HEK293 (cell line): ENCODE measurements around the gene ASB6.
A peak's percentile ranks its signal among the peaks of the same experiment; 100 is the strongest.

Source experiments
- BCL11A ChIP-seq: fragments of 450-650 bp; formaldehyde crosslinking; IDR thresholded peaks from 2 replicates; pipeline ENCODE4 v1.5.1; 2016; ENCODE audit warnings: low read depth, missing biosample characterization, missing genetic modification characterization
- EGR2 ChIP-seq: fragments of 450-650 bp; formaldehyde crosslinking; IDR thresholded peaks from 2 replicates; pipeline ENCODE4 v1.5.1; 2016; ENCODE audit warnings: low read depth, missing biosample characterization, missing genetic modification characterization
- GLI2 ChIP-seq: fragments of 450-650 bp; formaldehyde crosslinking; IDR thresholded peaks from 2 replicates; pipeline ENCODE4; 2017; ENCODE audit warnings: missing biosample characterization, missing genetic modification characterization, low read depth, borderline replicate concordance
- IKZF3 ChIP-seq: fragments of 450-650 bp; IDR thresholded peaks from 2 replicates; pipeline ENCODE4 v1.5.0; 2018; ENCODE audit warnings: missing biosample characterization, mild to moderate bottlenecking, missing genetic modification characterization, moderate library complexity
- SP3 ChIP-seq: fragments of 450-650 bp; formaldehyde crosslinking; IDR thresholded peaks from 2 replicates; pipeline ENCODE4 v1.5.1; 2016; ENCODE audit warnings: missing biosample characterization, missing genetic modification characterization
- TRIM28 ChIP-seq: IDR thresholded peaks from 2 replicates; pipeline ENCODE4 v1.6.1; 2011; ENCODE audit warnings: low read length, control low read depth, borderline replicate concordance
- ZNF121 ChIP-seq: fragments of 450-650 bp; formaldehyde crosslinking; IDR thresholded peaks from 2 replicates; pipeline ENCODE4 v1.5.1; 2016; ENCODE audit warnings: missing biosample characterization, missing genetic modification characterization
- ZNF211 ChIP-seq: fragments of 450-650 bp; formaldehyde crosslinking; IDR thresholded peaks from 2 replicates; pipeline ENCODE4 v1.5.1; 2016; ENCODE audit warnings: low read depth, missing biosample characterization, missing genetic modification characterization
- ZNF221 ChIP-seq: fragments of 450-650 bp; formaldehyde crosslinking; IDR thresholded peaks from 2 replicates; pipeline ENCODE4 v1.5.1; 2017; ENCODE audit warnings: missing biosample characterization, missing genetic modification characterization, borderline replicate concordance
- ZNF311 ChIP-seq: fragments of 450-650 bp; formaldehyde crosslinking; IDR thresholded peaks from 2 replicates; pipeline ENCODE4 v1.5.1; 2017; ENCODE audit warnings: missing biosample characterization, missing genetic modification characterization, borderline replicate concordance
- ZNF324 ChIP-seq: fragments of 450-650 bp; formaldehyde crosslinking; IDR thresholded peaks from 2 replicates; pipeline ENCODE4 v1.5.1; 2016; ENCODE audit warnings: missing biosample characterization, missing genetic modification characterization
- ZNF394 ChIP-seq: fragments of 450-650 bp; formaldehyde crosslinking; IDR thresholded peaks from 2 replicates; pipeline ENCODE4 v1.5.1; 2016; ENCODE audit warnings: missing biosample characterization, missing genetic modification characterization, mild to moderate bottlenecking, moderate library complexity, borderline replicate concordance
- ZNF423 ChIP-seq: fragments of 450-650 bp; formaldehyde crosslinking; IDR thresholded peaks from 2 replicates; pipeline ENCODE4 v1.5.1; 2016; ENCODE audit warnings: missing biosample characterization, missing genetic modification characterization
- ZNF561 ChIP-seq: fragments of 450-650 bp; IDR thresholded peaks from 2 replicates; pipeline ENCODE4 v1.5.1; 2018; ENCODE audit warnings: missing biosample characterization, missing genetic modification characterization, borderline replicate concordance
- ZNF747 ChIP-seq: fragments of 450-650 bp; formaldehyde crosslinking; IDR thresholded peaks from 2 replicates; pipeline ENCODE4 v1.5.1; 2016; ENCODE audit warnings: missing biosample characterization, missing genetic modification characterization
- TF ChIP-seq, protein P1 (sequence below): fragments of 450-650 bp; formaldehyde crosslinking; IDR thresholded peaks from 2 replicates; pipeline ENCODE4 v1.5.0; 2017; ENCODE audit warnings: missing biosample characterization, missing genetic modification characterization, borderline replicate concordance
- TF ChIP-seq, protein P2 (sequence below): fragments of 450-650 bp; formaldehyde crosslinking; IDR thresholded peaks from 2 replicates; pipeline ENCODE4 v1.5.1; 2016; ENCODE audit warnings: missing biosample characterization, missing genetic modification characterization
- TF ChIP-seq, protein P3 (sequence below): fragments of 450-650 bp; formaldehyde crosslinking; IDR thresholded peaks from 2 replicates; pipeline ENCODE4 v1.5.1; 2017; ENCODE audit warnings: missing biosample characterization, mild to moderate bottlenecking, missing genetic modification characterization, moderate library complexity
- TF ChIP-seq, protein P4 (sequence below): fragments of 450-650 bp; formaldehyde crosslinking; IDR thresholded peaks from 2 replicates; pipeline ENCODE4 v1.5.1; 2016; ENCODE audit warnings: missing biosample characterization, missing genetic modification characterization
- TF ChIP-seq, protein P5 (sequence below): fragments of 450-650 bp; formaldehyde crosslinking; IDR thresholded peaks from 2 replicates; pipeline ENCODE4 v1.5.1; 2016; ENCODE audit warnings: missing biosample characterization, missing genetic modification characterization
- TF ChIP-seq, protein P6 (sequence below): IDR thresholded peaks from 2 replicates; pipeline ENCODE4 v1.6.1; 2011; ENCODE audit warnings: mild to moderate bottlenecking, low read depth, low read length, borderline replicate concordance
- TF ChIP-seq, protein P7 (sequence below): fragments of 450-650 bp; formaldehyde crosslinking; IDR thresholded peaks from 2 replicates; pipeline ENCODE4 v1.5.1; 2016; ENCODE audit warnings: missing biosample characterization, missing genetic modification characterization
- TF ChIP-seq, protein P8 (sequence below): fragments of 450-650 bp; formaldehyde crosslinking; IDR thresholded peaks from 2 replicates; pipeline ENCODE4 v1.5.1; 2016; ENCODE audit warnings: missing biosample characterization, missing genetic modification characterization

ASB6 gene

DNA sequence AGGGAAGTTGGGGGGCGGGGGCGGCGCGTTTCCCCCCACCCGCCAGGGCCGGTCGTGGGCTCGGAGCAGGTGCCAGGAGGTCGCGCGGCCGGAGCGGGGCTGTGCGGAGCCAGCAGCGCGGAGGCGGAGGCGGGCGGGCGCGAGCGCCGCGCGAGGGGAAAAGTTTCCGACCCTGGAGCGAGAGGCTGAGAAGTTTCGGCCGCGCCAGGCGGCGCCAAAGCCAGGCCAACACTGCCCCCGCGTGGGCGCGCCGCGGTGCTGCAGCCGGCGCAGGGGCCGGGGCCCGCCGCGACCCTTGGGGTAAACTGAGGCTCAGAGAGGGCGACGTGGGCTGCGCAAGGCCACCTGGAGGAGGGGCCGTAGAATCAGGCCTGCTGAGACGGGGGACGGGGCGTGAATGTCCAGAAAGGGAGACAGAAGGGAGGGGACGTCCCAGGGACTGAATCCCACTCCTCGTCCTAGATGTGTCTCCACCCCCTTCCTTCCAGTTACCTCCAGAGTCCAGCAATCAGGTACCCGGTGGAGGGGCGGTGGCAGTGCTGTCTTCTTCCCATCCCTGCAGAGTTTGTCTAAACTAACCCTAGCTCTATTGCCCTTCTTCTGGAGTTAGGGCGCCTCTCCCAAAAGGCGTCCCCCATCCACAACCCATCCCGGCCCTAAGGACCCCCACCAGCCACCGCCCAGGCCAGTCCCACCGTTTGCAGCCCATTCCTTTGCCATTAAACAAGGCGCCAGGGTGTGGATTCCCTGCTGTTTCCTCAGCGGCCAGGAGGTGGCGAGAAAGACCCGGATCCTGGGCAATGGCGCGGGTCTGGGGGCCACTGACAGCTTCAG lies 31.3 kb downstream of the ASB6 start (continued):
- TF ChIP-seq ZNF394 (tag by site-specific recombination) (no peak), ZNF311 (tag by site-specific recombination) (no peak), TRIM28 (no peak), IKZF3 (peak; percentile 55), EGR2 (tag by site-specific recombination) (no peak), ZNF747 (no peak), SP3 (no peak; the same call in 1 of the 2 replicates), BCL11A (tag by site-specific recombination) (no peak), ZNF211 (tag by site-specific recombination) (no peak), ZNF221 (tag by site-specific recombination) (no peak), ZNF121 (tag by site-specific recombination) (no peak), GLI2 (tag by site-specific recombination) (no peak), ZNF324 (tag by site-specific recombination) (no peak; the same call in 1 of the 2 replicates), ZNF561 (tag by site-specific recombination) (peak; percentile 74; the same call in 1 of the 2 replicates), ZNF423 (tag by site-specific recombination) (no peak)
- TF ChIP-seq, protein P1, sequence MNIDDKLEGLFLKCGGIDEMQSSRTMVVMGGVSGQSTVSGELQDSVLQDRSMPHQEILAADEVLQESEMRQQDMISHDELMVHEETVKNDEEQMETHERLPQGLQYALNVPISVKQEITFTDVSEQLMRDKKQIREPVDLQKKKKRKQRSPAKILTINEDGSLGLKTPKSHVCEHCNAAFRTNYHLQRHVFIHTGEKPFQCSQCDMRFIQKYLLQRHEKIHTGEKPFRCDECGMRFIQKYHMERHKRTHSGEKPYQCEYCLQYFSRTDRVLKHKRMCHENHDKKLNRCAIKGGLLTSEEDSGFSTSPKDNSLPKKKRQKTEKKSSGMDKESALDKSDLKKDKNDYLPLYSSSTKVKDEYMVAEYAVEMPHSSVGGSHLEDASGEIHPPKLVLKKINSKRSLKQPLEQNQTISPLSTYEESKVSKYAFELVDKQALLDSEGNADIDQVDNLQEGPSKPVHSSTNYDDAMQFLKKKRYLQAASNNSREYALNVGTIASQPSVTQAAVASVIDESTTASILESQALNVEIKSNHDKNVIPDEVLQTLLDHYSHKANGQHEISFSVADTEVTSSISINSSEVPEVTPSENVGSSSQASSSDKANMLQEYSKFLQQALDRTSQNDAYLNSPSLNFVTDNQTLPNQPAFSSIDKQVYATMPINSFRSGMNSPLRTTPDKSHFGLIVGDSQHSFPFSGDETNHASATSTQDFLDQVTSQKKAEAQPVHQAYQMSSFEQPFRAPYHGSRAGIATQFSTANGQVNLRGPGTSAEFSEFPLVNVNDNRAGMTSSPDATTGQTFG (tag by site-specific recombination), result no peak
- TF ChIP-seq, protein P2, sequence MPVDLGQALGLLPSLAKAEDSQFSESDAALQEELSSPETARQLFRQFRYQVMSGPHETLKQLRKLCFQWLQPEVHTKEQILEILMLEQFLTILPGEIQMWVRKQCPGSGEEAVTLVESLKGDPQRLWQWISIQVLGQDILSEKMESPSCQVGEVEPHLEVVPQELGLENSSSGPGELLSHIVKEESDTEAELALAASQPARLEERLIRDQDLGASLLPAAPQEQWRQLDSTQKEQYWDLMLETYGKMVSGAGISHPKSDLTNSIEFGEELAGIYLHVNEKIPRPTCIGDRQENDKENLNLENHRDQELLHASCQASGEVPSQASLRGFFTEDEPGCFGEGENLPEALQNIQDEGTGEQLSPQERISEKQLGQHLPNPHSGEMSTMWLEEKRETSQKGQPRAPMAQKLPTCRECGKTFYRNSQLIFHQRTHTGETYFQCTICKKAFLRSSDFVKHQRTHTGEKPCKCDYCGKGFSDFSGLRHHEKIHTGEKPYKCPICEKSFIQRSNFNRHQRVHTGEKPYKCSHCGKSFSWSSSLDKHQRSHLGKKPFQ (tag by site-specific recombination), result no peak
- TF ChIP-seq, protein P3, sequence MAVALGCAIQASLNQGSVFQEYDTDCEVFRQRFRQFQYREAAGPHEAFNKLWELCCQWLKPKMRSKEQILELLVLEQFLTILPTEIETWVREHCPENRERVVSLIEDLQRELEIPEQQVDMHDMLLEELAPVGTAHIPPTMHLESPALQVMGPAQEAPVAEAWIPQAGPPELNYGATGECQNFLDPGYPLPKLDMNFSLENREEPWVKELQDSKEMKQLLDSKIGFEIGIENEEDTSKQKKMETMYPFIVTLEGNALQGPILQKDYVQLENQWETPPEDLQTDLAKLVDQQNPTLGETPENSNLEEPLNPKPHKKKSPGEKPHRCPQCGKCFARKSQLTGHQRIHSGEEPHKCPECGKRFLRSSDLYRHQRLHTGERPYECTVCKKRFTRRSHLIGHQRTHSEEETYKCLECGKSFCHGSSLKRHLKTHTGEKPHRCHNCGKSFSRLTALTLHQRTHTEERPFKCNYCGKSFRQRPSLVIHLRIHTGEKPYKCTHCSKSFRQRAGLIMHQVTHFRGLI (tag by site-specific recombination), result no peak
- TF ChIP-seq, protein P4, sequence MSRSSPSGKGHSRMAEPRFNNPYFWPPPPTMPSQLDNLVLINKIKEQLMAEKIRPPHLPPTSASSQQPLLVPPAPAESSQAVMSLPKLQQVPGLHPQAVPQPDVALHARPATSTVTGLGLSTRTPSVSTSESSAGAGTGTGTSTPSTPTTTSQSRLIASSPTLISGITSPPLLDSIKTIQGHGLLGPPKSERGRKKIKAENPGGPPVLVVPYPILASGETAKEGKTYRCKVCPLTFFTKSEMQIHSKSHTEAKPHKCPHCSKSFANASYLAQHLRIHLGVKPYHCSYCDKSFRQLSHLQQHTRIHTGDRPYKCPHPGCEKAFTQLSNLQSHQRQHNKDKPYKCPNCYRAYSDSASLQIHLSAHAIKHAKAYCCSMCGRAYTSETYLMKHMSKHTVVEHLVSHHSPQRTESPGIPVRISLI (tag by site-specific recombination), result no peak
- TF ChIP-seq, protein P5, sequence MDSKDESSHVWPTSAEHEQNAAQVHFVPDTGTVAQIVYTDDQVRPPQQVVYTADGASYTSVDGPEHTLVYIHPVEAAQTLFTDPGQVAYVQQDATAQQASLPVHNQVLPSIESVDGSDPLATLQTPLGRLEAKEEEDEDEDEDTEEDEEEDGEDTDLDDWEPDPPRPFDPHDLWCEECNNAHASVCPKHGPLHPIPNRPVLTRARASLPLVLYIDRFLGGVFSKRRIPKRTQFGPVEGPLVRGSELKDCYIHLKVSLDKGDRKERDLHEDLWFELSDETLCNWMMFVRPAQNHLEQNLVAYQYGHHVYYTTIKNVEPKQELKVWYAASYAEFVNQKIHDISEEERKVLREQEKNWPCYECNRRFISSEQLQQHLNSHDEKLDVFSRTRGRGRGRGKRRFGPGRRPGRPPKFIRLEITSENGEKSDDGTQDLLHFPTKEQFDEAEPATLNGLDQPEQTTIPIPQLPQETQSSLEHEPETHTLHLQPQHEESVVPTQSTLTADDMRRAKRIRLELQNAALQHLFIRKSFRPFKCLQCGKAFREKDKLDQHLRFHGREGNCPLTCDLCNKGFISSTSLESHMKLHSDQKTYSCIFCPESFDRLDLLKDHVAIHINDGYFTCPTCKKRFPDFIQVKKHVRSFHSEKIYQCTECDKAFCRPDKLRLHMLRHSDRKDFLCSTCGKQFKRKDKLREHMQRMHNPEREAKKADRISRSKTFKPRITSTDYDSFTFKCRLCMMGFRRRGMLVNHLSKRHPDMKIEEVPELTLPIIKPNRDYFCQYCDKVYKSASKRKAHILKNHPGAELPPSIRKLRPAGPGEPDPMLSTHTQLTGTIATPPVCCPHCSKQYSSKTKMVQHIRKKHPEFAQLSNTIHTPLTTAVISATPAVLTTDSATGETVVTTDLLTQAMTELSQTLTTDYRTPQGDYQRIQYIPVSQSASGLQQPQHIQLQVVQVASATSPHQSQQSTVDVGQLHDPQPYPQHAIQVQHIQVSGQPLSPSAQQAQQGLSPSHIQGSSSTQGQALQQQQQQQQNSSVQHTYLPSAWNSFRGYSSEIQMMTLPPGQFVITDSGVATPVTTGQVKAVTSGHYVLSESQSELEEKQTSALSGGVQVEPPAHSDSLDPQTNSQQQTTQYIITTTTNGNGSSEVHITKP, result peak; percentile 50; the same call in 1 of the 2 replicates
- TF ChIP-seq, protein P6, sequence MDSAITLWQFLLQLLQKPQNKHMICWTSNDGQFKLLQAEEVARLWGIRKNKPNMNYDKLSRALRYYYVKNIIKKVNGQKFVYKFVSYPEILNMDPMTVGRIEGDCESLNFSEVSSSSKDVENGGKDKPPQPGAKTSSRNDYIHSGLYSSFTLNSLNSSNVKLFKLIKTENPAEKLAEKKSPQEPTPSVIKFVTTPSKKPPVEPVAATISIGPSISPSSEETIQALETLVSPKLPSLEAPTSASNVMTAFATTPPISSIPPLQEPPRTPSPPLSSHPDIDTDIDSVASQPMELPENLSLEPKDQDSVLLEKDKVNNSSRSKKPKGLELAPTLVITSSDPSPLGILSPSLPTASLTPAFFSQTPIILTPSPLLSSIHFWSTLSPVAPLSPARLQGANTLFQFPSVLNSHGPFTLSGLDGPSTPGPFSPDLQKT, result no peak
- TF ChIP-seq, protein P7, sequence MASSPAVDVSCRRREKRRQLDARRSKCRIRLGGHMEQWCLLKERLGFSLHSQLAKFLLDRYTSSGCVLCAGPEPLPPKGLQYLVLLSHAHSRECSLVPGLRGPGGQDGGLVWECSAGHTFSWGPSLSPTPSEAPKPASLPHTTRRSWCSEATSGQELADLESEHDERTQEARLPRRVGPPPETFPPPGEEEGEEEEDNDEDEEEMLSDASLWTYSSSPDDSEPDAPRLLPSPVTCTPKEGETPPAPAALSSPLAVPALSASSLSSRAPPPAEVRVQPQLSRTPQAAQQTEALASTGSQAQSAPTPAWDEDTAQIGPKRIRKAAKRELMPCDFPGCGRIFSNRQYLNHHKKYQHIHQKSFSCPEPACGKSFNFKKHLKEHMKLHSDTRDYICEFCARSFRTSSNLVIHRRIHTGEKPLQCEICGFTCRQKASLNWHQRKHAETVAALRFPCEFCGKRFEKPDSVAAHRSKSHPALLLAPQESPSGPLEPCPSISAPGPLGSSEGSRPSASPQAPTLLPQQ, result peak; percentile 41; the same call in 1 of the 2 replicates
- TF ChIP-seq, protein P8, sequence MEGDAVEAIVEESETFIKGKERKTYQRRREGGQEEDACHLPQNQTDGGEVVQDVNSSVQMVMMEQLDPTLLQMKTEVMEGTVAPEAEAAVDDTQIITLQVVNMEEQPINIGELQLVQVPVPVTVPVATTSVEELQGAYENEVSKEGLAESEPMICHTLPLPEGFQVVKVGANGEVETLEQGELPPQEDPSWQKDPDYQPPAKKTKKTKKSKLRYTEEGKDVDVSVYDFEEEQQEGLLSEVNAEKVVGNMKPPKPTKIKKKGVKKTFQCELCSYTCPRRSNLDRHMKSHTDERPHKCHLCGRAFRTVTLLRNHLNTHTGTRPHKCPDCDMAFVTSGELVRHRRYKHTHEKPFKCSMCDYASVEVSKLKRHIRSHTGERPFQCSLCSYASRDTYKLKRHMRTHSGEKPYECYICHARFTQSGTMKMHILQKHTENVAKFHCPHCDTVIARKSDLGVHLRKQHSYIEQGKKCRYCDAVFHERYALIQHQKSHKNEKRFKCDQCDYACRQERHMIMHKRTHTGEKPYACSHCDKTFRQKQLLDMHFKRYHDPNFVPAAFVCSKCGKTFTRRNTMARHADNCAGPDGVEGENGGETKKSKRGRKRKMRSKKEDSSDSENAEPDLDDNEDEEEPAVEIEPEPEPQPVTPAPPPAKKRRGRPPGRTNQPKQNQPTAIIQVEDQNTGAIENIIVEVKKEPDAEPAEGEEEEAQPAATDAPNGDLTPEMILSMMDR (tag by site-specific recombination), result peak; percentile 76; the same call in 1 of the 2 replicates
